Measurements from ENCODE around the gene EFR3B.

EFR3B gene

GRCh38 chr2:25035537-25036220 is 6.2 kb upstream of the EFR3B start:
- DNase-seq: no peak

GRCh38 chr2:25036221-25036559 is 5.7 kb upstream of the EFR3B start:
- no peak for DNase-seq

GRCh38 chr2:25039126-25039525 is 2.8 kb upstream of the EFR3B start:
- DNase-seq: no peak

GRCh38 chr2:25041307-25041927 is 459 bp upstream of the EFR3B start:
- peak; percentile 66 for DNase-seq

GRCh38 chr2:25042321-25043240 is 705 bp downstream of the EFR3B start:
- DNase-seq: peak; percentile 53

- DNase-seq: peak; percentile 30
Measured at GRCh38 chr2:25043241-25043867, 1.5 kb downstream of the EFR3B start.

- no peak for DNase-seq
Measured at GRCh38 chr2:25044011-25044410, 2.1 kb downstream of the EFR3B start.

GRCh38 chr2:25044990-25045389 is 3.1 kb downstream of the EFR3B start:
- no peak for DNase-seq

GRCh38 chr2:25049422-25049821 is 7.5 kb downstream of the EFR3B start:
- DNase-seq: no peak

- no peak for DNase-seq
Measured at GRCh38 chr2:25050128-25050527, 8.3 kb downstream of the EFR3B start.

- no peak for DNase-seq
Measured at GRCh38 chr2:25053041-25053440, 11.2 kb downstream of the EFR3B start.

- no peak for DNase-seq
Measured at GRCh38 chr2:25054720-25055119, 12.8 kb downstream of the EFR3B start.

- no peak for DNase-seq
Measured at GRCh38 chr2:25055376-25055920, 13.6 kb downstream of the EFR3B start.

- peak; percentile 30 for DNase-seq
Measured at GRCh38 chr2:25056098-25056821, 14.4 kb downstream of the EFR3B start.

GRCh38 chr2:25062511-25062917 is 20.6 kb downstream of the EFR3B start:
- DNase-seq: peak; percentile 47

- DNase-seq: peak; percentile 47
Measured at GRCh38 chr2:25063876-25064660, 22.2 kb downstream of the EFR3B start.

GRCh38 chr2:25065768-25066167 is 23.9 kb downstream of the EFR3B start:
- DNase-seq: no peak

- DNase-seq: no peak
Measured at GRCh38 chr2:25066455-25066854, 24.6 kb downstream of the EFR3B start.

GRCh38 chr2:25068217-25068616 is 26.3 kb downstream of the EFR3B start:
- DNase-seq: no peak

GRCh38 chr2:25071966-25072365 is 30.1 kb downstream of the EFR3B start:
- DNase-seq: no peak

GRCh38 chr2:25072606-25073005 is 30.7 kb downstream of the EFR3B start:
- no peak for DNase-seq
